HG02970 (cell line): ENCODE measurements around the gene CACNG6.
"Not testable (repeated sequence)": the region's sequence is repeated elsewhere in the genome, so short reads cannot be mapped to it uniquely, and the experiment has no call there.

Experiments
- ATAC-seq: cut with Tn5 transposase; IDR thresholded peaks from one replicate; pipeline ENCODE4 v1.9.1; 2021; ENCODE audit warnings: mild to moderate bottlenecking, moderate library complexity, moderate number of reproducible peaks; ENCODE audit not compliant: unreplicated experiment, low FRiP score

CACNG6 gene

GRCh38 chr19:54036542-54036941 is 45.1 kb downstream of the CACNG6 start:
- not testable (repeated sequence) for ATAC-seq

- ATAC-seq: no peak
Measured at GRCh38 chr19:54040003-54040402, 48.6 kb downstream of the CACNG6 start.

- no peak for ATAC-seq
Measured at GRCh38 chr19:54041969-54042606, 50.7 kb downstream of the CACNG6 start.

DNA sequence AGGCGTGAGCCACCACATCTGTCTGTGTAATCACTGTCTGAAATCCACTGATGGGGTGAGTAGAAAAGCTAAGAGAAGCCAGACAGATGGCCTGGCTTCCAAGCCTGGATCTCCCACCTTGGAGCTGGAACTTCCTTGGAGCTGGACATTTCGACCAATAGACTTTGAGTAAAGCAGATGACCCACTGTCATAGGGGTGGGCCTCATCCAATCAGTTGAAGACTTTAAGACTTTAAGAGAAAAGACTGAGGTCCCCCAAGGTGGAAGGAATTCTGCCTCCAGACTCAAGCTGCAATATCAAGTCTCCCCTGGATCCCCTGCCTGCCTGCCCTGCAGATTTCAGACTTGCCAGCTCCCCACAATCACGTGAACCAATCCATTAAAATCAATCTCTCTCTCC is 51.6 kb downstream of the CACNG6 start:
- no peak for ATAC-seq

DNA sequence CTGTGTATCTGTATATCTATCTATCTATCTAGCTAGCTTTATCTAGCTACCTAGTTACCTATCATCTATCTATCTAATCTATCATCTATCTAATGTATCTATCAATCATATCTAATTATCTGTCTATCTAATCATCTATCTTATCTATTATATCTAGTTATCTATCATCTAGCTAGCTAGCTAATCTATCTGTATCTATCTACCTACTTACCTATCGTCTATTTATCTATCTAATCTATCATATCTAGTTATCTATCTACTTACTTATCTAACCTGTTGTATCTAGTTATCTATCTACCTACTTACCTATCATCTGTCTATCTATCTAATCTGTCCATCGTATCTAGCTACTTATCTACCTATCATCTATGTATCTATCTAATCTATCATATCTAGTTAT is 54.3 kb downstream of the CACNG6 start:
- ATAC-seq: no peak

GRCh38 chr19:54047616-54048015 is 56.2 kb downstream of the CACNG6 start:
- no peak for ATAC-seq
